A673 (cell line): ENCODE data around the gene GUCD1.

ENCODE experiments used
- CTCF ChIP-seq: fragments of 300-800, 200-600 bp; sonication (generic); conservative IDR thresholded peaks from 2 replicates; pipeline ENCODE4 v1.5.1; 2017; ENCODE audit warnings: low read depth, mild to moderate bottlenecking, antibody characterized with exemption, low read length, moderate library complexity, mixed read lengths
- EZH2 ChIP-seq: fragments of 200-600 bp; sonication (generic); IDR thresholded peaks from 2 replicates; pipeline ENCODE4 v1.6.1; 2017; ENCODE audit warnings: borderline replicate concordance, low read depth, mild to moderate bottlenecking, mixed read lengths, antibody characterized with exemption, low read length; ENCODE audit not compliant: poor library complexity, severe bottlenecking

DNA sequence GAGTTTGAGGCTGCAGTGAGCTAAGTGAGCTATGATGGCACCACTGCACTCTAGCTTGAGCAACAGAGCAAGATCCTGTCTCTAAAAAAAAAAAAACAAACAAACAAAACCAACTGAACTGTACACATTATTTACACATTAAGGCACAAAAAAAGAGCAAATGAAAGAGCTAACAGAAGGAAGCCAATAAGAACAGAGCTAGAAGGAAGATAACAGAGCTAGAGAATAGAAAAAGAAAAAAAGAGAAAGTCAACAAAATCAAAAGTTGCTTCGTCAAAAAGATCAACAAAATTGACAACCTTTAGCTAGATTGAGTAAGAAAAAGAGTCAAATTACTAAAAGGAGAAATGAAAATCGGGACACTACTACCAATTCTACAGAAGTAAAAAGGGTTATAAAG is 25.0 kb downstream of the GUCD1 start:
- TF ChIP-seq CTCF, result no peak
- TF ChIP-seq EZH2, result no peak
